ENCODE measurements around the gene CDCP2.
"Not testable (repeated sequence)": the region's sequence is repeated elsewhere in the genome, so short reads cannot be mapped to it uniquely, and the experiment has no call there.

Gene CDCP2

GRCh38 chr1:54096877-54097240, 55.9 kb downstream of the CDCP2 start:
- Histone ChIP-seq H3K27ac (ENCODE audit: low read depth, low read length, poor library complexity, severe bottlenecking) (no peak overlapping the region), H2AFZ (ENCODE audit: low read length) (no peak overlapping the region), H3K4me1 (ENCODE audit: insufficient read depth, low read length, severe bottlenecking) (no peaks in the 10 kb centered on the region), H3K9me3 (ENCODE audit: low read length) (no peaks in the 10 kb centered on the region), H3K9ac (ENCODE audit: low read length) (no peak overlapping the region), H3K4me2 (ENCODE audit: low read length) (no peak overlapping the region), H3K4me3 (ENCODE audit: low read depth, low read length, poor library complexity, severe bottlenecking) (no peak overlapping the region), H3F3A (ENCODE audit: insufficient read depth, low read length) (no peaks in the 10 kb centered on the region), H3K9me2 (ENCODE audit: low read depth, low read length) (no peaks in the 10 kb centered on the region), H3K27me3 (ENCODE audit: insufficient read depth, low read length) (no peaks in the 10 kb centered on the region), H3K79me2 (ENCODE audit: insufficient read depth, low read length) (no peaks in the 10 kb centered on the region), H4K20me1 (ENCODE audit: insufficient read depth, low read length) (no peaks in the 10 kb centered on the region), H3K36me3 (ENCODE audit: insufficient read depth, low read length) (peaks cover 9% of the 10 kb centered on the region; the same call in 1 of the 2 replicates)
- no peak for TF ChIP-seq EZH2 (IDR thresholded peaks at IDR 0.05; ENCODE audit: borderline replicate concordance, low read length)
- TF ChIP-seq CTCF (IDR thresholded peaks at IDR 0.05; ENCODE audit: low read length) = no peak

GRCh38 chr1:54096227-54096876, 56.4 kb downstream of the CDCP2 start:
- TF ChIP-seq EZH2 (IDR thresholded peaks at IDR 0.05; ENCODE audit: borderline replicate concordance, low read length) (no peak), CTCF (IDR thresholded peaks at IDR 0.05; ENCODE audit: low read length) (no peak)
- Histone ChIP-seq H3K9me3 (ENCODE audit: low read length) (no peaks in the 10 kb centered on the region), H3K4me3 (ENCODE audit: low read depth, low read length, poor library complexity, severe bottlenecking) (no peak overlapping the region), H3K27me3 (ENCODE audit: insufficient read depth, low read length) (no peaks in the 10 kb centered on the region), H3K27ac (ENCODE audit: low read depth, low read length, poor library complexity, severe bottlenecking) (no peak overlapping the region), H3F3A (ENCODE audit: insufficient read depth, low read length) (no peaks in the 10 kb centered on the region), H3K4me1 (ENCODE audit: insufficient read depth, low read length, severe bottlenecking) (no peaks in the 10 kb centered on the region), H3K4me2 (ENCODE audit: low read length) (no peak overlapping the region), H3K79me2 (ENCODE audit: insufficient read depth, low read length) (no peaks in the 10 kb centered on the region), H2AFZ (ENCODE audit: low read length) (no peak overlapping the region), H4K20me1 (ENCODE audit: insufficient read depth, low read length) (no peaks in the 10 kb centered on the region), H3K36me3 (ENCODE audit: insufficient read depth, low read length) (peaks cover 9% of the 10 kb centered on the region; the same call in 1 of the 2 replicates), H3K9me2 (ENCODE audit: low read depth, low read length) (no peaks in the 10 kb centered on the region), H3K9ac (ENCODE audit: low read length) (no peak overlapping the region)

GRCh38 chr1:54095546-54096226, 57.1 kb downstream of the CDCP2 start:
- Histone ChIP-seq H3K9me3 (ENCODE audit: low read length) (no peaks in the 10 kb centered on the region), H3K79me2 (ENCODE audit: insufficient read depth, low read length) (no peaks in the 10 kb centered on the region), H3K4me2 (ENCODE audit: low read length) (no peak overlapping the region), H3K27ac (ENCODE audit: low read depth, low read length, poor library complexity, severe bottlenecking) (no peak overlapping the region), H3K9ac (ENCODE audit: low read length) (no peak overlapping the region), H3K4me1 (ENCODE audit: insufficient read depth, low read length, severe bottlenecking) (no peaks in the 10 kb centered on the region), H3K4me3 (ENCODE audit: low read depth, low read length, poor library complexity, severe bottlenecking) (no peak overlapping the region), H3K27me3 (ENCODE audit: insufficient read depth, low read length) (no peaks in the 10 kb centered on the region), H4K20me1 (ENCODE audit: insufficient read depth, low read length) (no peaks in the 10 kb centered on the region), H3K36me3 (ENCODE audit: insufficient read depth, low read length) (peaks cover 9% of the 10 kb centered on the region; the same call in 1 of the 2 replicates), H2AFZ (ENCODE audit: low read length) (no peak overlapping the region), H3F3A (ENCODE audit: insufficient read depth, low read length) (no peaks in the 10 kb centered on the region), H3K9me2 (ENCODE audit: low read depth, low read length) (no peaks in the 10 kb centered on the region)
- TF ChIP-seq CTCF (IDR thresholded peaks at IDR 0.05; ENCODE audit: low read length) = no peak
- TF ChIP-seq EZH2 (IDR thresholded peaks at IDR 0.05; ENCODE audit: borderline replicate concordance, low read length) = no peak

- H3K4me1 ChIP-seq (ENCODE audit: insufficient read depth, low read length, severe bottlenecking); H4K20me1 ChIP-seq (ENCODE audit: insufficient read depth, low read length); H3K9me3 ChIP-seq (ENCODE audit: low read length); H3K27me3 ChIP-seq (ENCODE audit: insufficient read depth, low read length); H3K4me3 ChIP-seq (ENCODE audit: low read depth, low read length, poor library complexity, severe bottlenecking); H3F3A ChIP-seq (ENCODE audit: insufficient read depth, low read length); H2AFZ ChIP-seq (ENCODE audit: low read length); H3K9me2 ChIP-seq (ENCODE audit: low read depth, low read length); H3K27ac ChIP-seq (ENCODE audit: low read depth, low read length, poor library complexity, severe bottlenecking); H3K79me2 ChIP-seq (ENCODE audit: insufficient read depth, low read length); H3K4me2 ChIP-seq (ENCODE audit: low read length); H3K9ac ChIP-seq (ENCODE audit: low read length): not testable (repeated sequence)
- H3K36me3 ChIP-seq (ENCODE audit: insufficient read depth, low read length) = peaks cover 12% of the 10 kb centered on the region; the same call in 1 of the 2 replicates
These were observed 58.1 kb downstream of the CDCP2 start for GRCh38 chr1:54094730-54095105.
